Spleen (tissue), 7 donors: ENCODE measurements around the gene SLC38A10.

ENCODE experiments used
- CTCF ChIP-seq, 11 experiments: fragments of 200-600 bp in 7 of 11; fragments of 450-650 bp in 4 of 11; sonication (generic) in 4 of 11; IDR thresholded peaks in 8 of 11; conservative IDR thresholded peaks in 3 of 11; 1 replicate in 7 of 11; 2 replicates in 4 of 11; pipeline versions ENCODE4 v1.4.0 to v1.8.0; 2016 to 2021; ENCODE audit warnings: antibody characterized with exemption in 11 of 11, inconsistent platforms in 4 of 11, mild to moderate bottlenecking in 1 of 11
- POLR2A ChIP-seq, 3 donors: fragments of 450-650 bp; IDR thresholded peaks; one replicate each; pipeline ENCODE4 v1.5.1; 2017; ENCODE audit warnings: antibody characterized with exemption in 3 of 3, mild to moderate bottlenecking in 1 of 3
- donor health status: DM: no; HTN: no; CAD: no; lungs with moderate emphysema.
- donor health status: DM: no; HTN: no; CAD: no.
- donor health status: DM: no; HTN: no; CAD: no.

- TF ChIP-seq POLR2A (IDR thresholded peaks at IDR 0.05) = no peak
- no peak for TF ChIP-seq CTCF (IDR thresholded peaks at IDR 0.05 in 8 of 11, conservative IDR thresholded peaks at IDR 0.05 in 3 of 11)
These were observed 18.3 kb downstream of the SLC38A10 start for GRCh38 chr17:81276781-81277180.
